IPS-15b (cell line): Measurements from ENCODE around the gene DGKD.

Experiments used
- H3K27me3 ChIP-seq: one replicate; pipeline ENCODE4 v1.6.1; 2013; ENCODE audit warnings: low read length; ENCODE audit not compliant: control insufficient read depth, insufficient read depth
- H3K36me3 ChIP-seq: one replicate; pipeline ENCODE4 v1.6.1; 2013; ENCODE audit warnings: low read length; ENCODE audit not compliant: control insufficient read depth, insufficient read depth
- H3K4me1 ChIP-seq: one replicate; pipeline ENCODE4 v1.6.1; 2013; ENCODE audit warnings: mild to moderate bottlenecking, low read length; ENCODE audit not compliant: control insufficient read depth, insufficient read depth
- H3K4me3 ChIP-seq: one replicate; pipeline ENCODE4 v1.5.1; 2013; ENCODE audit warnings: low read depth, low read length
- H3K9ac ChIP-seq: one replicate; pipeline ENCODE4 v1.6.1; 2013; ENCODE audit warnings: low read depth, mild to moderate bottlenecking, low read length
- H3K9me3 ChIP-seq: one replicate; pipeline ENCODE4 v1.6.1; 2013; ENCODE audit warnings: mild to moderate bottlenecking, low read length; ENCODE audit not compliant: control insufficient read depth, insufficient read depth

The DGKD gene

GRCh38 chr2:233474308-233475160 lies 120.2 kb downstream of the DGKD start:
- H3K4me3 ChIP-seq, result no peak overlapping the region
- peaks cover 7% of the 10 kb centered on the region for H3K36me3 ChIP-seq
- no peaks in the 10 kb centered on the region for H3K4me1 ChIP-seq
- no peak overlapping the region for H3K9ac ChIP-seq
- no peaks in the 10 kb centered on the region for H3K27me3 ChIP-seq
- no peaks in the 10 kb centered on the region for H3K9me3 ChIP-seq

- H3K4me3 ChIP-seq, result no peak overlapping the region
- no peaks in the 10 kb centered on the region for H3K36me3 ChIP-seq
- no peaks in the 10 kb centered on the region for H3K27me3 ChIP-seq
- H3K9ac ChIP-seq, result no peak overlapping the region
- no peaks in the 10 kb centered on the region for H3K9me3 ChIP-seq
- H3K4me1 ChIP-seq, result no peaks in the 10 kb centered on the region
Measured at GRCh38 chr2:233476063-233476410, 121.7 kb downstream of the DGKD start.

- no peaks in the 10 kb centered on the region for H3K36me3 ChIP-seq
- no peak overlapping the region for H3K9ac ChIP-seq
- H3K4me3 ChIP-seq, result no peak overlapping the region
- no peaks in the 10 kb centered on the region for H3K4me1 ChIP-seq
- no peaks in the 10 kb centered on the region for H3K9me3 ChIP-seq
- no peaks in the 10 kb centered on the region for H3K27me3 ChIP-seq
Measured at GRCh38 chr2:233476651-233477547, 122.6 kb downstream of the DGKD start.

GRCh38 chr2:233477548-233478433 lies 123.5 kb downstream of the DGKD start:
- H3K4me1 ChIP-seq, result no peaks in the 10 kb centered on the region
- no peaks in the 10 kb centered on the region for H3K9me3 ChIP-seq
- H3K27me3 ChIP-seq, result no peaks in the 10 kb centered on the region
- H3K9ac ChIP-seq, result no peak overlapping the region
- H3K4me3 ChIP-seq, result no peak overlapping the region
- no peaks in the 10 kb centered on the region for H3K36me3 ChIP-seq

GRCh38 chr2:233479616-233480489 lies 125.6 kb downstream of the DGKD start:
- no peaks in the 10 kb centered on the region for H3K27me3 ChIP-seq
- H3K9me3 ChIP-seq, result no peaks in the 10 kb centered on the region
- no peak overlapping the region for H3K4me3 ChIP-seq
- H3K9ac ChIP-seq, result no peak overlapping the region
- H3K4me1 ChIP-seq, result no peaks in the 10 kb centered on the region
- H3K36me3 ChIP-seq, result no peaks in the 10 kb centered on the region

- no peak overlapping the region for H3K9ac ChIP-seq
- no peaks in the 10 kb centered on the region for H3K27me3 ChIP-seq
- H3K9me3 ChIP-seq, result no peaks in the 10 kb centered on the region
- no peaks in the 10 kb centered on the region for H3K4me1 ChIP-seq
- no peaks in the 10 kb centered on the region for H3K36me3 ChIP-seq
- H3K4me3 ChIP-seq, result no peak overlapping the region
Measured at GRCh38 chr2:233480490-233481202, 126.4 kb downstream of the DGKD start.

GRCh38 chr2:233481368-233482142 lies 127.3 kb downstream of the DGKD start:
- no peak overlapping the region for H3K4me3 ChIP-seq
- H3K9me3 ChIP-seq, result no peaks in the 10 kb centered on the region
- no peak overlapping the region for H3K9ac ChIP-seq
- no peaks in the 10 kb centered on the region for H3K4me1 ChIP-seq
- no peaks in the 10 kb centered on the region for H3K27me3 ChIP-seq
- H3K36me3 ChIP-seq, result no peaks in the 10 kb centered on the region

GRCh38 chr2:233482616-233483015 lies 128.3 kb downstream of the DGKD start:
- Histone ChIP-seq H3K9ac (no peak overlapping the region), H3K4me3 (no peak overlapping the region), H3K9me3 (no peaks in the 10 kb centered on the region), H3K27me3 (no peaks in the 10 kb centered on the region), H3K36me3 (no peaks in the 10 kb centered on the region), H3K4me1 (no peaks in the 10 kb centered on the region)

- H3K27me3 ChIP-seq, result no peaks in the 10 kb centered on the region
- H3K4me1 ChIP-seq, result no peaks in the 10 kb centered on the region
- no peak overlapping the region for H3K9ac ChIP-seq
- no peaks in the 10 kb centered on the region for H3K9me3 ChIP-seq
- H3K36me3 ChIP-seq, result no peaks in the 10 kb centered on the region
- H3K4me3 ChIP-seq, result no peak overlapping the region
Measured at GRCh38 chr2:233485726-233486125, 131.4 kb downstream of the DGKD start.

- no peak overlapping the region for H3K4me3 ChIP-seq
- H3K4me1 ChIP-seq, result no peaks in the 10 kb centered on the region
- H3K9ac ChIP-seq, result no peak overlapping the region
- no peaks in the 10 kb centered on the region for H3K9me3 ChIP-seq
- H3K27me3 ChIP-seq, result no peaks in the 10 kb centered on the region
- no peaks in the 10 kb centered on the region for H3K36me3 ChIP-seq
Measured at GRCh38 chr2:233486357-233486756, 132.1 kb downstream of the DGKD start.
